Heart right ventricle (tissue), 16 donors: ENCODE results near the gene DIP2C. TPM values are rescaled to one million over a fixed set of nuclear protein-coding genes. Genes with fewer than 3 reads are reported as not detected.

Source experiments
- ATAC-seq, 8 donors: fragments of 200-7000 bp; cut with Tn5 transposase; one replicate each; pipeline ENCODE4 v1.9.1; 2020; ENCODE audit warnings: mild to moderate bottlenecking in 8 of 8, moderate library complexity in 8 of 8, moderate number of reproducible peaks in 1 of 8
- DNase-seq, 2 donors: peaks; one replicate each; pipeline ENCODE4 v3.0.0-alpha.2; 2020
- H3K27ac ChIP-seq, 10 donors: fragments of 200-600 bp; sonication (generic) in 2 of 10; one replicate each; pipeline versions ENCODE4 v1.5.0 to v1.8.0; 2020 to 2022; ENCODE audit warnings: mild to moderate bottlenecking in 3 of 10
- H3K27me3 ChIP-seq, 7 donors: fragments of 200-600 bp; one replicate each; pipeline ENCODE4 v1.8.0; 2021 to 2022; ENCODE audit warnings: mild to moderate bottlenecking in 2 of 7
- H3K36me3 ChIP-seq, 9 donors: fragments of 200-600 bp; sonication (generic) in 1 of 9; one replicate each; pipeline versions ENCODE4 v1.5.0 to v1.8.0; 2020 to 2022; ENCODE audit warnings: mild to moderate bottlenecking in 2 of 9
- H3K4me1 ChIP-seq, 9 donors: fragments of 200-600 bp; sonication (generic) in 1 of 9; one replicate each; pipeline versions ENCODE4 v1.5.0 to v1.8.0; 2020 to 2022; ENCODE audit warnings: mild to moderate bottlenecking in 4 of 9
- H3K4me3 ChIP-seq, 10 donors: fragments of 200-600 bp; sonication (generic) in 2 of 10; one replicate each; pipeline versions ENCODE4 v1.5.0 to v1.8.0; 2020 to 2022; ENCODE audit warnings: mild to moderate bottlenecking in 7 of 10, moderate library complexity in 2 of 10
- H3K9me3 ChIP-seq, 11 donors: fragments of 200-600 bp in 10 of 11; sonication (generic) in 2 of 11; one replicate each; pipeline versions ENCODE4 v1.5.0 to v1.8.0; 2013 to 2022; ENCODE audit warnings: mild to moderate bottlenecking in 2 of 11, control low read depth in 1 of 11, moderate library complexity in 1 of 11
- WGBS, 2 donors: extraction: QIAGEN DNeasy Blood & Tissue Kit; methylation state at CpG; one replicate each; pipeline ENCODE4 v1.1.7; 2013; ENCODE audit warnings: inconsistent platforms in 1 of 2; 5-methylcytosine and 5-hydroxymethylcytosine counted together
- intact Hi-C, 10 donors: fragments of 100-400 bp; cut with DNase I; formaldehyde crosslinking; loops; one replicate each; pipeline versions ENCODE4 v1.11.1 to v1.14.2; 2022
- polyA plus RNA-seq, 2 donors: library from polyadenylated mRNA; stranded (reverse); fragments of 200-250 nt; gene quantifications; one replicate each; pipeline ENCODE4 v1.2.3, GENCODE V29; 2013
- total RNA-seq, 10 donors: library from RNA; stranded (reverse); fragmentation: NEBNext Ultra II Directional in 3 of 10; extraction: Animal tissue kit (Norgen Biotek cat#: 25700) in 3 of 10; gene quantifications; one replicate each; pipeline versions ENCODE4 v1.2.1 to v1.2.4, GENCODE V29; 2021 to 2023
- TF ChIP-seq, protein P1 (sequence below), 9 donors: fragments of 200-600 bp; sonication (generic) in 2 of 9; IDR thresholded peaks; one replicate each; pipeline versions ENCODE4 v1.5.0 to v1.8.0; 2021 to 2022; ENCODE audit warnings: antibody characterized with exemption in 9 of 9, mild to moderate bottlenecking in 5 of 9, moderate library complexity in 1 of 9
- donor health status: Arrhythmogenic right ventricular cardiomyopathy.
- donor health status: ischemic (EF 13 %, LVEDD 7.1; RV severe dilation, severe dysfunction).
- donor health status: healthy with polysubstance abuse.
- donor health status: DM: no; HTN: yes; CAD: no.
- donor health status: DM: no; HTN: no; CAD: no.
- donor health status: ischemic (EF 25% LVEDD 6.9; RV normal size, moderate dysfunction).
- donor health status: ischemic (EF 25% LVEDD 5.7; RV mildly dilated, moderate dysfunction).
- donor health status: healthy.
- donor health status: DM: yes; HTN: yes; CAD: no.
- donor health status: Ischemic cardiomyopathy.
- donor health status: ischemic (EF 35%, LVEDD 5.7; RV mildly dilated, moderate dysfunction).
- donor health status: nonischemic (EF 11% LVEDD 7.7; RV severe dilation, severe dysfunction).
- donor health status: DM: yes; HTN: yes; CAD: no.
- donor health status: PGD.
- donor health status: ischemic (EF 29% LVEDD 5.4; RV normal size, mild dysfunction).
- donor health status: nonischemic (EF 23%, LVEDD 6.1; RV moderate dilation, normal function).

DIP2C gene
- total and polyA plus RNA-seq, 12 donors = 7.1 to 48.2 (median 33.7) TPM

DNA sequence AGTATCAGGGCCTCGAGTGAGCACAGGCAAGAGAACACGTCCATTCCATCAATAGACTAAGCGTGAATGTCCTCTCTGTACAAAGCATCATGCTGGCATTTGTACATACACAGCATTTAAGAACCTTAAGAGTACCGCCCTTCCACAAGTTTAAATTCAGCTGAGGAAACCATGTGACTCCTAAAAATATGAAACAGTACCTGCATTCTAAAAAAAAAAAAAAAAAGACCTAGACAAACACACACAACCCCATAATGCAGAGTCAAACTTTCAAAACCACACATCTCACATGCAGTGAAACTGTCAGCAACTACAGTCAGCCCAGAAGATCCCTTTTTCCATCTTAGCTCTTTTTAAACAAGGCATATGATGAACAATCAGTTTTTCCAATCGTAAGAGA lies 124.3 kb downstream of the DIP2C start:
- H3K9me3 ChIP-seq = peaks cover 0 to 28% (median 3%) of the 10 kb centered on the region in 11 donors
- no peaks in the 10 kb centered on the region for H3K27me3 ChIP-seq
- DNase-seq (no peak), ATAC-seq (no peak)
- H3K4me1 ChIP-seq = peaks cover 0 to 23% (median 13%) of the 10 kb centered on the region in 9 donors
- intact Hi-C loops = no loop called here
- no peak overlapping the region for H3K4me3 ChIP-seq
- no peak overlapping the region for H3K27ac ChIP-seq
- WGBS, 2 donors = 91 to 96% methylated on average over 5 of the region's 5 CpGs
- no peaks in the 10 kb centered on the region for H3K36me3 ChIP-seq
- TF ChIP-seq, protein P1, sequence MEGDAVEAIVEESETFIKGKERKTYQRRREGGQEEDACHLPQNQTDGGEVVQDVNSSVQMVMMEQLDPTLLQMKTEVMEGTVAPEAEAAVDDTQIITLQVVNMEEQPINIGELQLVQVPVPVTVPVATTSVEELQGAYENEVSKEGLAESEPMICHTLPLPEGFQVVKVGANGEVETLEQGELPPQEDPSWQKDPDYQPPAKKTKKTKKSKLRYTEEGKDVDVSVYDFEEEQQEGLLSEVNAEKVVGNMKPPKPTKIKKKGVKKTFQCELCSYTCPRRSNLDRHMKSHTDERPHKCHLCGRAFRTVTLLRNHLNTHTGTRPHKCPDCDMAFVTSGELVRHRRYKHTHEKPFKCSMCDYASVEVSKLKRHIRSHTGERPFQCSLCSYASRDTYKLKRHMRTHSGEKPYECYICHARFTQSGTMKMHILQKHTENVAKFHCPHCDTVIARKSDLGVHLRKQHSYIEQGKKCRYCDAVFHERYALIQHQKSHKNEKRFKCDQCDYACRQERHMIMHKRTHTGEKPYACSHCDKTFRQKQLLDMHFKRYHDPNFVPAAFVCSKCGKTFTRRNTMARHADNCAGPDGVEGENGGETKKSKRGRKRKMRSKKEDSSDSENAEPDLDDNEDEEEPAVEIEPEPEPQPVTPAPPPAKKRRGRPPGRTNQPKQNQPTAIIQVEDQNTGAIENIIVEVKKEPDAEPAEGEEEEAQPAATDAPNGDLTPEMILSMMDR (IDR thresholded peaks at IDR 0.05) = no peak

DNA sequence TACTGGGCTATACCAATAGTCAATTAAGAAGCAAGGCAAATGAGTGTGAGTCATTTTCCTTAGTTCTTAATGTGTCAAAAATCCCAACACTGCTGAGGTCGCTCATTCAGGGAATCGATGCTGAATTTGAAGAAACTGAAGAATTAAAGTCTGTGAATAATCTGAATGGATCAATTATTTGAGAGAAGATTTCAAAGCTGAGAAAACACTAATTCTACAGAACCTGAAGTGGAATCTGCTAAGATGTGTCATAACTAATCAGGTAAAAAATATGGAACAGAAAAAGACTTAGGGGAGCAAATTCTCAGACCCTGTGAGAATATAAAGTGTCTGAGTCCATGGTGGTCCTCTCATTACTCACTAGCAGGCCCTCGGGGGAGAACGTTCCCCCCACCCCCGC lies 125.6 kb downstream of the DIP2C start:
- DNase-seq = no peak
- 97 to 98% methylated on average over 5 of the region's 5 CpGs for WGBS, 2 donors
- Histone ChIP-seq H3K4me1 (peaks cover 0 to 34% (median 14%) of the 10 kb centered on the region in 9 donors), H3K27me3 (no peaks in the 10 kb centered on the region), H3K27ac (no peak overlapping the region), H3K4me3 (no peak overlapping the region), H3K9me3 (peaks cover 0 to 18% (median 0%) of the 10 kb centered on the region in 11 donors), H3K36me3 (no peaks in the 10 kb centered on the region)
- TF ChIP-seq, protein P1 (IDR thresholded peaks at IDR 0.05) = no peak
- intact Hi-C loops = no loop called here
- ATAC-seq = no peak

DNA sequence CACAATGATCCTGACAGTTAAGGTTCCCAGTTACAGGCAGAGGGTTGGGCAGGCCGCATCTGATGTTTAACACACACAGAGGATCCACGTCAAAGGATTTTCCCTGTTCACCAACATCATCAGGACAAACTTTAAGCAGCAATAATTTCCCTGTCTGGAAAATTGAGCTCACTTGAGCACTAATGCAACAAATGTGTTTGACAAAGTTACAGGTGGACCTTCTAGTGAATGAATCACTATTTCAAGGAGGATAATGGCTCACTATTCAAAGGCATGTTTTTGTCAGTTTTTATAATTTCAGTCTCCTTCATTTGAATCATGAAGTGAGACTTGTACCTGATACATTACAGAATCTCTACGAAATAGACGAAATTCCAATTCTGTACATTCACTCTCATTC lies 127.3 kb downstream of the DIP2C start:
- DNase-seq (no peak), ATAC-seq (no peak)
- no peaks in the 10 kb centered on the region for H3K36me3 ChIP-seq
- TF ChIP-seq, protein P1 (IDR thresholded peaks at IDR 0.05) = no peak
- WGBS, 2 donors = 87 to 88% methylated on average over 4 of the region's 4 CpGs
- intact Hi-C loops = no loop called here
- H3K4me3 ChIP-seq = no peak overlapping the region
- peaks cover 0 to 18% (median 0%) of the 10 kb centered on the region in 11 donors for H3K9me3 ChIP-seq
- no peaks in the 10 kb centered on the region for H3K27me3 ChIP-seq
- no peak overlapping the region for H3K27ac ChIP-seq
- peaks cover 0 to 43% (median 15%) of the 10 kb centered on the region in 9 donors for H3K4me1 ChIP-seq

DNA sequence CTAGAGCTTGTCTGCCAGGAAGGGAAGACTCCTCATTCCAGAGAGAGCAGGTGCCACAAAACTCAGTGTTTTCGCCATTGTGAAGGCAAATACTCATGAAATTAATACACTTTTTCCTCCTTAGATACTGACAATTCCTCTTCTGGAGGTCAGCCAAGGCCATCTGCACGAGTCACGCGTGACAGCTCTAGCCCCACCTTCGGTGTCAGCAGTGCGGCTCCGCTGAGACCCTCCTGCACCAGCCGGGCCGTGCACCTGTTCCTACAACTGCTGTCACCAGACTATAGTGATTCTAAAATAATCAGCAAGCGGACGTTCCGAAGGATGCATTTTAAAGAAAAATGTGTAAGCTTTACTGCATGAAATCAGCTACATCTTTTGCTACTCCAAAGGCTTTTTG lies 127.7 kb downstream of the DIP2C start:
- Histone ChIP-seq H3K4me3 (no peak overlapping the region), H3K36me3 (no peaks in the 10 kb centered on the region), H3K4me1 (peaks cover 0 to 48% (median 19%) of the 10 kb centered on the region in 9 donors), H3K27me3 (no peaks in the 10 kb centered on the region), H3K27ac (no peak overlapping the region), H3K9me3 (peaks cover 0 to 18% (median 0%) of the 10 kb centered on the region in 11 donors)
- DNase-seq = no peak
- WGBS, 2 donors = 72 to 78% methylated on average over 12 of the region's 12 CpGs
- ATAC-seq = no peak
- intact Hi-C loops = no loop called here
- TF ChIP-seq, protein P1 (IDR thresholded peaks at IDR 0.05) = no peak
